CD4-positive, alpha-beta T cell (primary cell): ENCODE measurements around the gene NAB1. TPM values are rescaled to one million over a fixed set of nuclear protein-coding genes. Genes with fewer than 3 reads are reported as not detected.

Experiments used
- ATAC-seq: fragments of 200-7000 bp; cut with Tn5 transposase; one replicate; pipeline ENCODE4 v1.10.0; 2022; ENCODE audit warnings: mild to moderate bottlenecking; ENCODE audit not compliant: poor library complexity
- CTCF ChIA-PET: fragments of 350-600 bp; sonication (Branson Sonifier 250); formaldehyde crosslinking; loops from one replicate; lab custom pipeline; 2021; ENCODE audit warnings: antibody characterized with exemption, inconsistent platforms; lab: Charles Lee
- POLR2A ChIA-PET: fragments of 350-600 bp; sonication (Branson Sonifier 250); formaldehyde crosslinking; loops from one replicate; lab custom pipeline; 2021; ENCODE audit warnings: antibody characterized with exemption, inconsistent platforms; lab: Charles Lee
- DNase-seq, 14 experiments: peaks; one replicate each; pipeline ENCODE4 v3.0.0-alpha.2; 2013 to 2020; ENCODE audit warnings: mixed read lengths in 2 of 14
- H3K27ac ChIP-seq, 2 donors: one replicate each; pipeline versions ENCODE4 v1.5.1 to v1.7.0; 2013; ENCODE audit warnings: low read length in 2 of 2, low read depth in 1 of 2, mild to moderate bottlenecking in 1 of 2
- H3K27me3 ChIP-seq, 2 experiments: 1 replicate in 1 of 2; 2 replicates in 1 of 2; pipeline versions ENCODE4 v1.6.1 to v1.7.0; 2013; ENCODE audit warnings: low read length in 2 of 2, control low read depth in 1 of 2, mild to moderate bottlenecking in 1 of 2, moderate library complexity in 1 of 2; ENCODE audit not compliant: insufficient read depth in 2 of 2, control insufficient read depth in 1 of 2
- H3K36me3 ChIP-seq: one replicate; pipeline ENCODE4 v1.6.1; 2013; ENCODE audit warnings: low read length, control low read depth; ENCODE audit not compliant: insufficient read depth
- H3K4me1 ChIP-seq: one replicate; pipeline ENCODE4 v1.6.1; 2013; ENCODE audit warnings: low read length, control low read depth; ENCODE audit not compliant: insufficient read depth
- H3K4me3 ChIP-seq: one replicate; pipeline ENCODE4 v1.5.1; 2013; ENCODE audit warnings: mild to moderate bottlenecking, low read length, moderate library complexity
- H3K9me3 ChIP-seq, 2 experiments: 1 replicate in 1 of 2; 2 replicates in 1 of 2; pipeline versions ENCODE4 v1.6.1 to v1.7.0; 2013; ENCODE audit warnings: low read length in 2 of 2, mild to moderate bottlenecking in 2 of 2, control low read depth in 1 of 2, moderate library complexity in 1 of 2; ENCODE audit not compliant: control insufficient read depth in 1 of 2, insufficient read depth in 1 of 2
- H3K27ac Mint-ChIP-seq: one replicate; pipeline ENCODE4 v1.8.0; 2020; ENCODE audit warnings: mixed read lengths
- H3K27me3 Mint-ChIP-seq: one replicate; pipeline ENCODE4 v1.8.0; 2021; ENCODE audit warnings: mixed read lengths
- H3K36me3 Mint-ChIP-seq: one replicate; pipeline ENCODE4 v1.8.0; 2021; ENCODE audit warnings: low read depth, mixed read lengths
- H3K4me1 Mint-ChIP-seq: one replicate; pipeline ENCODE4 v1.8.0; 2021; ENCODE audit warnings: low read depth, mixed read lengths
- H3K4me3 Mint-ChIP-seq: one replicate; pipeline ENCODE4 v1.8.0; 2020; ENCODE audit warnings: mild to moderate bottlenecking, mixed read lengths
- H3K9me3 Mint-ChIP-seq: one replicate; pipeline ENCODE4 v1.8.0; 2020; ENCODE audit warnings: mixed read lengths
- intact Hi-C, 2 experiments: fragments of 100-400 bp; cut with DNase I in 1 of 2; cut with micrococcal nuclease in 1 of 2; formaldehyde crosslinking; loops; one replicate each; pipeline versions ENCODE4 v1.15.1 to v1.9.0; 2023 to 2025; cut with DNase I, micrococcal nuclease
- total RNA-seq, 174 experiments: library from RNA in 2 of 174; stranded (reverse) in 2 of 174; gene quantifications; one replicate each; pipeline ENCODE4 v1.2.3 and lab custom pipeline; 2021 to 2026
- TF ChIP-seq, protein P1 (sequence below): fragments of 200-600 bp; IDR thresholded peaks from one replicate; pipeline ENCODE4 v1.8.0; 2022; ENCODE audit warnings: antibody characterized with exemption, mild to moderate bottlenecking

The NAB1 gene
- total RNA-seq, 2 experiments from 2014 or later = 20.0 to 21.1 TPM

DNA sequence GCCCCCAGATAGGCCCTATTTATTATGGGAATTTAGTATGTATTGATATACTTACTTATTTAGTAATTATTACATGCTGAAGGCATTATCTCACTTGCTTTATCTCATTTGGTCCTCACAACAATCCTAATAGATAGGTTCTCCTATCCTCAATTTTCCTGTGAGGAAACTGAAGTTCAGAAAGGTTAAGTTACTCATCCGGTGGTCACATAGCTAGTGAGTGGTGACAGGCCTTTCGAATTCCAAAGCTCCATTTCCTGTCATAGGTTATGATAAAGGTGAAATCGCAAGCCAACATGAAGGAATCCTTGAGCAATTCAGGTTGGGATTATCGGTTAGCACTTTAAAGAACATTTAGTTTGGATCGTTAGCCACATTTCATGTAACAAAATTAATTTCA, 33.3 kb downstream of the NAB1 start:
- no peaks in the 10 kb centered on the region for H3K27me3 Mint-ChIP-seq
- Histone ChIP-seq H3K4me3 (no peak overlapping the region), H3K9me3 (no peaks in the 10 kb centered on the region), H3K36me3 (peaks cover 19% of the 10 kb centered on the region), H3K27me3 (no peaks in the 10 kb centered on the region), H3K4me1 (peaks cover 16% of the 10 kb centered on the region), H3K27ac (no peak overlapping the region)
- H3K9me3 Mint-ChIP-seq = no peaks in the 10 kb centered on the region
- DNase-seq = no peak
- TF ChIP-seq, protein P1, sequence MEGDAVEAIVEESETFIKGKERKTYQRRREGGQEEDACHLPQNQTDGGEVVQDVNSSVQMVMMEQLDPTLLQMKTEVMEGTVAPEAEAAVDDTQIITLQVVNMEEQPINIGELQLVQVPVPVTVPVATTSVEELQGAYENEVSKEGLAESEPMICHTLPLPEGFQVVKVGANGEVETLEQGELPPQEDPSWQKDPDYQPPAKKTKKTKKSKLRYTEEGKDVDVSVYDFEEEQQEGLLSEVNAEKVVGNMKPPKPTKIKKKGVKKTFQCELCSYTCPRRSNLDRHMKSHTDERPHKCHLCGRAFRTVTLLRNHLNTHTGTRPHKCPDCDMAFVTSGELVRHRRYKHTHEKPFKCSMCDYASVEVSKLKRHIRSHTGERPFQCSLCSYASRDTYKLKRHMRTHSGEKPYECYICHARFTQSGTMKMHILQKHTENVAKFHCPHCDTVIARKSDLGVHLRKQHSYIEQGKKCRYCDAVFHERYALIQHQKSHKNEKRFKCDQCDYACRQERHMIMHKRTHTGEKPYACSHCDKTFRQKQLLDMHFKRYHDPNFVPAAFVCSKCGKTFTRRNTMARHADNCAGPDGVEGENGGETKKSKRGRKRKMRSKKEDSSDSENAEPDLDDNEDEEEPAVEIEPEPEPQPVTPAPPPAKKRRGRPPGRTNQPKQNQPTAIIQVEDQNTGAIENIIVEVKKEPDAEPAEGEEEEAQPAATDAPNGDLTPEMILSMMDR = no peak
- no peak overlapping the region for H3K27ac Mint-ChIP-seq
- intact Hi-C loops = no loop called here
- H3K4me3 Mint-ChIP-seq = no peak overlapping the region
- CTCF ChIA-PET = interaction anchor here (3.4 to 5.5 kb wide), 2 partner anchors 31 to 46 kb away, joined by 25 to 30 read pairs; no protein-coding TSS in a partner anchor
- POLR2A ChIA-PET = interaction anchor here (0.6 to 1.2 kb wide), 2 partner anchors 19 to 168 kb away, joined by 3 to 4 read pairs; no protein-coding TSS in a partner anchor
- ATAC-seq = no peak
- H3K4me1 Mint-ChIP-seq = peaks cover 34% of the 10 kb centered on the region
- H3K36me3 Mint-ChIP-seq = peaks cover 44% of the 10 kb centered on the region

DNA sequence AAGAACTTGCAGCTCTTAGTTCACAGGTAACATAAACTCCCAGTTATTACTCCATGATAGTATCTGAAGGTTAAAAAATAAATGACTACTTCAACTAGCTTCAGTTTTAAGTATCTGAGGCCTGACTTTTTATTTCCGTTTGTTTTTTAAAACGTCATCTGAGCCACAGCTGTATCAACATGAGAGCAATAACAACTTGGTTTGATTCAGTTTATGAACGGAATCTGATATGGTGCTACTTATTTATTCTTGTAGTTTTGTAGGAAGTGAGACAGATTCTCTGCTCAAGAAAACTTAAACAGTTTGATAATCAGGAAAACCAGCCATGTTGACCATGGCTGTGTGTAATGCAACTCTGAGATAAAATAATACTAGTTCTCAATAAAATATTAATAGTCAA, 34.9 kb downstream of the NAB1 start:
- peaks cover 60% of the 10 kb centered on the region for H3K36me3 Mint-ChIP-seq
- Histone ChIP-seq H3K4me3 (no peak overlapping the region), H3K27ac (no peak overlapping the region), H3K4me1 (peaks cover 10% of the 10 kb centered on the region), H3K27me3 (no peaks in the 10 kb centered on the region), H3K36me3 (peaks cover 29% of the 10 kb centered on the region), H3K9me3 (no peaks in the 10 kb centered on the region)
- CTCF ChIA-PET = no interaction called here
- no peak overlapping the region for H3K4me3 Mint-ChIP-seq
- TF ChIP-seq, protein P1 = no peak
- DNase-seq (no peak), ATAC-seq (no peak)
- no peaks in the 10 kb centered on the region for H3K9me3 Mint-ChIP-seq
- no peaks in the 10 kb centered on the region for H3K27me3 Mint-ChIP-seq
- peaks cover 19% of the 10 kb centered on the region for H3K4me1 Mint-ChIP-seq
- H3K27ac Mint-ChIP-seq = no peak overlapping the region
- POLR2A ChIA-PET = no interaction called here
- intact Hi-C loops = no loop called here

DNA sequence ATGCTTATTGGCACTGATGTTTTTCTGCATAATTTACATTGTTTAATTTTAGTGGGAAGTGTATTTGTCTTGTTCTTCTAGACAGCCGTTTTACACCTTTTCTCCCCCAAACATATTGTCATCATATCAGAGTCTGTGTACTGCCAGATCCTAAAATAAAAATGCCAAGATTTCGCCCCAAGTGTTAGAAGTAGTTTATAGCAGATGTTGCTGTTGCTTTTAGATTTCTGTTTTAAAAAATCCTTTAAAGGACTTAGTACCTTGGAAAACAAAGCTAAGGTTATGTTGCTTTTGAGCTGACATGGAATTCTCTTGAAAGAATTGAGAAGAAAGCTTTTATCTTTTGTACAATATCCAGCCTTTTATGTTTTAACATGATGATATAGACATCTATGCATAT, 36.0 kb downstream of the NAB1 start:
- Mint-ChIP-seq H3K27me3 (no peaks in the 10 kb centered on the region), H3K36me3 (peaks cover 72% of the 10 kb centered on the region), H3K4me3 (no peak overlapping the region), H3K9me3 (no peaks in the 10 kb centered on the region), H3K4me1 (peaks cover 9% of the 10 kb centered on the region), H3K27ac (no peak overlapping the region)
- ChIA-PET POLR2A (no interaction called here), CTCF (no interaction called here)
- TF ChIP-seq, protein P1 = no peak
- Histone ChIP-seq H3K36me3 (peaks cover 39% of the 10 kb centered on the region), H3K4me3 (no peak overlapping the region), H3K27me3 (no peaks in the 10 kb centered on the region), H3K27ac (no peak overlapping the region), H3K9me3 (no peaks in the 10 kb centered on the region), H3K4me1 (peaks cover 5% of the 10 kb centered on the region)
- no peak for ATAC-seq
- intact Hi-C loops = no loop called here
- DNase-seq = no peak
